HG02571 (cell line): Measurements from ENCODE around the gene CCDC102A.

ENCODE experiments used
- ATAC-seq: cut with Tn5 transposase; IDR thresholded peaks from one replicate; pipeline ENCODE4 v1.9.1; 2021; ENCODE audit warnings: mild to moderate bottlenecking, moderate library complexity; ENCODE audit not compliant: unreplicated experiment

CCDC102A gene

GRCh38 chr16:57479976-57480753, 56.2 kb downstream of the CCDC102A start:
- ATAC-seq, result no peak

GRCh38 chr16:57479205-57479975, 57.0 kb downstream of the CCDC102A start:
- ATAC-seq, result no peak

DNA sequence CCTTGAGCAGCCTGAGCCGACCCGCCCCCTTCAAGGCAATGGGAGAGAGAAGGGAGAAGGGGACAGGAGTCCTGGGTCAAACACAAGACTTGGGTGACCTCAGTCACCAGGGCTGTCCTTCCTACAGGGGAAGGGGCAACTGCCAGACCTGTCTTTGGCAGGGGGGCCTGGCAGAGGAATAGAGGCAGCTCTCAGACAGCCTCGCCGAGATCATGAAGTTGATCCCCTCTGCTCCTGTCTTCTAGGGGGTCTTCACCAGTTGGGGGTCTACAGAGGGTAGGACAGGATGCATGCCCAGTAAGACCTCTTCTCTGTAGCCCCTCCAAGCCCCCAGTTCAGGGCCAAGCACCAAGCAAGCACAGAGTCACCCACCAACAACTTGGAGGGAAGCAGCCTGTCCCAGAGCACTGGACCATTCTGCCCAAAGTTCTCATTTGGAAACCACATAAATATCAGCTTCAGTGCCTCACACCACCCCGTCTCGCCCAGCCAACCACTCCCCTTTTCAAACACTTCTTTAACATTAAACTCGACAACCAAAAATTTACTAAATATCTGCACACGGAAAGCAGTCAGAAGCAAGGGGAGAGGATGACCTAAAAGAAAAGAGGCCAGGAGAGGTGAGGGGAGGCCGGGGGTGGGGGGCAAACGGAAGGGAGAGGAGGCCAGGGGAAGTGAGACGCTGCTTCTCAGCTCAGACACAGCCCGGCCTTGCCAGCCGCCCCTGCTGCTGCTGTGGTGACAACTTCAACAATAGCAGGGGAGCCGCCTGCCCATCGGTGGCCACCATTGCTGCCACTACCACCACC, 57.8 kb downstream of the CCDC102A start:
- ATAC-seq, result no peak

- no peak for ATAC-seq
Measured at GRCh38 chr16:57477531-57478202, 58.7 kb downstream of the CCDC102A start.

DNA sequence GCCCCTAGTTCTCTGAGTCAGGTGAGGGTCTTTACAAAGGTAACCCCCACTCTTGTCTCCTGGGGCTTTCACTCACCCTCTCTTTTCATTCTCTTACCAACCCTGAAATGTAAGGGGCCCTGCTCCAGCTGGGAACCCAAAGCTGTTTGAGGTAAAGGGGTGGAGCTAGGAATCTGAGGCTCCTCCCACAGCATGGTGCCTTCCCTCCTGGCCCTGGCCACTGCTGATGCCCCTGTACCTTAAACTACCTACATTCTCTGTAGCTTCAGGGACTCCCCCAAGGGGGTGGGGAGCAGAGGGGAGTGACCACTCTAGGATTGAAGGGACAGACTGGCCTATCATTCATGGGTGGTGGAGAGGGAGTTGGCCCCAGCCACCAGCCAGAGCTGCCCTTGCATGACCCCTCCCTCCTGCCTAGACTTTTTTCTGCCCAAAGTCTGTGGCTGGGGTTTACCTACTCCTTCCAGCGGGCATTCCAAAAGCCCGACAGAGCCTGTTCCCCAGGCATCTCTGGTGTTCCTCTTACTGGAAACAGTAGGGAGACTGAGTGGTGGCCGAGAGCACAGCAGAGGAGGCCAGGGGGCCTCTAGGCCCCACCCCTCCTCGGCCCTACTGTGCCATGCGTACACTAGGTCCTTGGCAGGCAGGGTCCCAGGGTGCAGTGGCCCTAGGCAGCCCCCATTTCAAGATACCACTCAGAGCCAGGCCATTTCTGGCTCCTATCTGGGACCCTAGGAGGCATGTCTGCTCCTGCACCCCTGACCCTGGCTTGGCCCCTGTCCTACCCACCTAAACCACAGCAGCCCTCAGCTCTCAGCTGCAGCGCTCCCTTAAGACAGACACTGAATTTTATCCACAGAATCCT, 59.6 kb downstream of the CCDC102A start:
- ATAC-seq, result no peak

DNA sequence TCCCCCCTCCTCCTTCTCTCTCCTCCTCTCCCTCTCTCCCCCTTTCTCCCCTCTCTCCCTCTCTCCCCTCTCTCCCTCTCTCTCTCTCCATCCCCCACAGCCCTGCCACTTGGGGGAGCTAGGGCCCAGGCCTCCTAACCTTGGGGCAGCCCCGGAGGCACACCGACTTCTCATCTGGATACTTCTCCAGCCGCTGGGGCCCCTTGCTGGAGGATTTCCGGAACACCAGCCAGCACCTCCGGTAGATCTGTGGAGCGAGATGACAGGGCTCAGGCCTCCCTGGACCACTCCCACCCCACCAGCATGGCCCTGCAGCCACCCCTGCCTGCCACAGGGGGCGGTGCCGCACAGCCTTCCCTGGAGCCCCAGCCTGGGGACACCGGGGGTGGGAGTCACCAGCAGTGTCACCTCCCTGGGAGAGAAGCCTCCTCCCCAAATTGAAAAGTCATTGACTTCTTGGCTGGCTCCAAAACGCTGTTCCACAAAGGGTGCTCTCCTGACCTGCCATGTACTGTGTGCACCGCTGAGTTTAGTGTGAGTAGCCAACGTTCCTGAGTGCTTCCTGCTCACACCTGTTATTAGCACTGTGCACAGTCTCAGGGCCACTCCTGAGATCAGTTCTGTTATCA, 60.5 kb downstream of the CCDC102A start:
- ATAC-seq, result peak; percentile 74

GRCh38 chr16:57474671-57475661, 61.4 kb downstream of the CCDC102A start:
- ATAC-seq, result no peak

- ATAC-seq, result no peak
Measured at GRCh38 chr16:57473906-57474305, 62.5 kb downstream of the CCDC102A start.

GRCh38 chr16:57473176-57473840, 63.1 kb downstream of the CCDC102A start:
- ATAC-seq, result no peak

DNA sequence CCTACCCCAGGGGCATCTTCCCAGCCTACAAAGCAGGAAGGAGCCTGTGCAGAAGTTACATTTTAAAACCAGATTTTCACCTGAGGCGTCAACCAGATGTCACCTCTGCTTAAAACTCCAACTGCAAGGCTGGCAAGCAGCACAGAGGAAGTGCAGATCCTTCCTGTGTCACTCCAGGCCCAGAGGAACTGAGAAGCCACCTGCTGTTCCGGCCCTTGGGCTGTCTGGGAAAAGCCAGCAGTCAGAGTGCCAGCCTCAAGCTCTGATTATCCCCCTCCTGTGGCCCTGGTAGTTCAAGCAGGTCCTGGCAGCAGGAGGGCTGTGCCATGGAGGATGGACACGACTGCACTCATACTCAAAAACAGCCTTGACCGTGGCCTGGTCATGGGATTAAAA, 63.7 kb downstream of the CCDC102A start:
- no peak for ATAC-seq

DNA sequence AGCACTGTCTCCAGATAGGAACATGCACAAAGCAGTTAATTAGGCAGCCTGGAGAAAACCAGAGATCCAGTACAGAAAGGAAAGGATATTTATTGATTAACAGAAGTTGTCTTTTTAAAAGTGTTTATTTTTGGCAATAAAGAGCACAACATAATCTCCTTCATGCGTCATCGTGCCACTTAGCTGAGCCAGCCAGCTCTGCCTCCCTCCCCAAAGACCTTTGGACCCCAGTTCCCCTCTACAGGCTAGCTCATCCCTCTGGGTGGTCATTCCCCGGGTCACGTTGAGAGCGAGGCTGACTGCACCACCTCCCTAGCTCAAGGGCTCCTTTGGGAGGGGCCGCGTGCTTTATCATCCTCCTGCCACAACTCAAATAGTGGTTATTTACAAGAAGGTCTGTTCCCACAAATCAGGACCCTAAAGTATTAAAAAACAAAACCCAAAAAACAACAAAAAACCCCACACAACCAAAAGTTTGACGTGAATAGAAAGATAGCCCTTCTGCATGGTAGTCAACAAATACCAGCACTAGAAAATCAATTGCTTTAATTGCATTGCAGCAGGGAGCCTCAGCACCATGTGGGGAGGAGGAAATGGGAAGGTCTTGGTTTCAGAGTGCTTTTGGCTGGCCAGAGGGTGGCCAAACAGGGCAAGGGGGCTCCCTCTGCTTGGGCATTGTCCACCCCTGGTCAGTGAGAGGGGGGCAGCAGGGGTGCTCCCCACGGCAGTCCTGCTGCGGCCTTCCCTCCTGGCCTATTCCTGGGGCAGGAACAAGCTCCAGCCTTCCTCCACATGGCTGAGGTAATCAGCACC, 64.3 kb downstream of the CCDC102A start:
- no peak for ATAC-seq

DNA sequence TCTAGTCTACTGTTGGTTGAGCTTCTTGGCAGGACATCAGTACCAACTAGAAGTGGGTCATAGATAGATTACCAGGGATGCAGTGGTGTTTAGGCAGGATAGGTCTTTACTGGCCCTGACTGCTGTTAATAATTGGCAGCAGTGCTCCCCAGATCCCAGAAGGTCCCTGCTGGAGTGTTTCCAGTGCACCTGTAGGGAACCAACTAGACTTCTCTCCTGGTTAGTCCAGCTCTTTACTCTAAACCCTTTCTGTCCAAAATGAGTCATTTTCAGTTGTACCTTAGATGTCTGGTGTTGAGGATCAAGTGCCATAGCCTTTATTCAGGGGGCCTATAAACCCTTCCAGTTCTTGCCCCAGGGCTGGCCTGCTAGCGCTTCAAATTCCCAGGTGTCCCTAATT, 65.2 kb downstream of the CCDC102A start:
- ATAC-seq, result no peak

DNA sequence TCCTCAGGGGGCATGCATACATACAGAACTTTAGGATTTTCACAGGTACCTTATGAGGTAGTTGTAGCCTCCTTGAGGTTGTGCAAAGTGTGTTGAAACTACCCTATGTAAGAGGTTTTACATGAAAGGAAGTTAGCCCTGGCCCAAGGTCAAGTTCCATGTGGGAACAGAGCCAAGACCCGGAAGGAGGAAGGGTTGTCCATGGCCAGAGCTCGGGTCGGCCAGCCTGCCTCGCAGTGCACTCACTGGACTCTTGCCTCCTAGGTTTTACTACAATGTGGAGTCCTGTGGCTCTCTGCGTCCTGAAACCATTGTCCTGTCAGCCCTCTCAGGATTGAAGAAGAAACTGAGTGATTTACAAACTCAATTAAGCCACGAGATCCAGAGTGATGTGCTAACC, 65.7 kb downstream of the CCDC102A start:
- ATAC-seq, result no peak

- no peak for ATAC-seq
Measured at GRCh38 chr16:57469917-57470470, 66.4 kb downstream of the CCDC102A start.

DNA sequence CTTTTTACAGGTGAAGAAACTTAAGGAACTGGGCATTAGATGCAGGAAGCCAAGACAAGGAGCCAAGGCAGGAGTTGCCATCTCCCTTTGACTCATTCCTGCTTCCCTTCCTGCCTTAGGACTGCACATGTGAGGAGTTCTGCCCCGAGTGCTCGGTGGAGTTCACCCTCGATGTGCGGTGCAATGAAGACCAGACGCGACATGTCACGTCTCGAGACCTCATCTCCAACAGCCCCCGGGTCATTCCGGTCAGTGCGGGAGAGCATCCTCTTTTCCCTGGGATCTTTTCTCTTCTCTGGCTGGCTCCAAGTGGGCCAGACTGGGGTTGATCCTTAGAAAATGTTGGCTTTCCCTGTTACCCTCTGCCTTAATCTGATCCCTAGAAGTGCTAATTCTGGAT, 67.3 kb downstream of the CCDC102A start:
- ATAC-seq, result no peak

DNA sequence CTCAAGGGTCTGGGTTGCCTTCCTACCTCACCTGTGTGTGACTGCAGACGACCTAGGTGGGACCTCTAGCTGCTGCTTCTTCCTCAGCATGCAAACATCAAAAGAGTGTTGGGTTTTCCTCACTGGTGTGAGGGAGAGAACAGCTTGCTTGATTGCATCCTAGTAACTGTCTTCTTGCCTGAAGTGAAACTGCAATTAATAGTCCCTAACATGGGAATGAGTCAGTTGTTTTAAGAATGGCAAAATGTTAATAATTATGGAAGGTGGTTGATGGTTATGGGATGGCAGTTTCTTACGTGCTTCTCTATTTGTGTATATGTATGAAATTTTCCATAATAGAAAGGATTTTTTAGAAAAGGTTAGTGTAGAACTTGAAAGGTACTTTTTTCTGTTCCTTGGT, 68.0 kb downstream of the CCDC102A start:
- no peak for ATAC-seq

- no peak for ATAC-seq
Measured at GRCh38 chr16:57464523-57464922, 71.8 kb downstream of the CCDC102A start.
